ENCODE results near the gene SCART1. TPM values are rescaled to one million over a fixed set of nuclear protein-coding genes. Genes with fewer than 3 reads are reported as not detected.

Gene SCART1
- total RNA-seq, 1 experiment from 2014 or later = 3.7 TPM

GRCh38 chr10:133461027-133461426 is 7.3 kb downstream of the SCART1 start:
- POLR2A ChIA-PET = no interaction called here
- H3K4me2 ChIP-seq (ENCODE audit: low read length) = no peak overlapping the region
- no peaks in the 10 kb centered on the region for H4K20me1 ChIP-seq (ENCODE audit: insufficient read depth)
- RAD21 ChIA-PET (ENCODE audit: low non-redundant PET in 1 of 2, low total read pairs in 2 of 2, uncharacterized antibody in 2 of 2, unreplicated experiment in 2 of 2) = no interaction called here
- H3K9ac ChIP-seq (ENCODE audit: low read length) = no peak overlapping the region
- H3K9me3 ChIP-seq (ENCODE audit: control insufficient read depth in 1 of 2, insufficient read depth in 1 of 2, low read depth in 1 of 2, low read length in 2 of 2) = no peaks in the 10 kb centered on the region
- no peaks in the 10 kb centered on the region for H3K36me3 ChIP-seq (ENCODE audit: control insufficient read depth in 1 of 2, insufficient read depth in 2 of 2, low read length in 2 of 2)
- DNase-seq (ENCODE audit: low read depth, low spot score) (no peak), ATAC-seq (no peak)
- CTCF ChIA-PET = no interaction called here
- no peaks in the 10 kb centered on the region for H3K4me1 ChIP-seq (ENCODE audit: control insufficient read depth in 1 of 2, insufficient read depth in 2 of 2, low read length in 2 of 2)
- BruUV-seq (replicated peaks) = no TSS peak
- intact Hi-C loops (cut with micrococcal nuclease) = no loop called here
- H3K79me2 ChIP-seq (ENCODE audit: insufficient read depth, low read length) = no peaks in the 10 kb centered on the region
- no peak overlapping the region for H2AFZ ChIP-seq (ENCODE audit: low read depth, low read length, poor library complexity, severe bottlenecking)
- TF ChIP-seq EZH2phosphoT487 (IDR thresholded peaks at IDR 0.05; ENCODE audit: borderline replicate concordance) = no peak
- no peak for TF ChIP-seq EZH2 (IDR thresholded peaks at IDR 0.05)
- no peak for TF ChIP-seq MAX (IDR thresholded peaks at IDR 0.05)
- no peak for TF ChIP-seq ELF1 (IDR thresholded peaks at IDR 0.05; ENCODE audit: borderline replicate concordance, low read depth)
- TF ChIP-seq ZFX (IDR thresholded peaks at IDR 0.05) = no peak
- no peak for TF ChIP-seq EGR1 (IDR thresholded peaks at IDR 0.05; ENCODE audit: low read depth)
- no peak for TF ChIP-seq SP1 (IDR thresholded peaks at IDR 0.05; ENCODE audit: low read depth)
- TF ChIP-seq ZNF274 (IDR thresholded peaks at IDR 0.05; ENCODE audit: low read depth, low read length) = no peak
- no peak for TF ChIP-seq YY1 (IDR thresholded peaks at IDR 0.05; ENCODE audit: extremely low read depth, insufficient replicate concordance, low read depth, low read length)
- no peak for TF ChIP-seq SIN3A (IDR thresholded peaks at IDR 0.05; ENCODE audit: low read depth)
- no peak overlapping the region for H3K27ac ChIP-seq (ENCODE audit: low read depth, low read length)
- no peaks in the 10 kb centered on the region for H3K27me3 ChIP-seq (ENCODE audit: insufficient read depth, low read length)
- no peaks in the 10 kb centered on the region for H3K9me2 ChIP-seq (ENCODE audit: insufficient read depth)
- no peak overlapping the region for H3K4me3 ChIP-seq (replicated peaks in 1 of 2; ENCODE audit: low read depth in 1 of 2, low read length in 2 of 2)

- H3K27me3 ChIP-seq (ENCODE audit: insufficient read depth, low read length) = no peaks in the 10 kb centered on the region
- H3K36me3 ChIP-seq (ENCODE audit: control insufficient read depth in 1 of 2, insufficient read depth in 2 of 2, low read length in 2 of 2) = no peaks in the 10 kb centered on the region
- H3K4me1 ChIP-seq (ENCODE audit: control insufficient read depth in 1 of 2, insufficient read depth in 2 of 2, low read length in 2 of 2) = no peaks in the 10 kb centered on the region
- H3K9me3 ChIP-seq (ENCODE audit: control insufficient read depth in 1 of 2, insufficient read depth in 1 of 2, low read depth in 1 of 2, low read length in 2 of 2) = no peaks in the 10 kb centered on the region
- no peak overlapping the region for H3K9ac ChIP-seq (ENCODE audit: low read length)
- intact Hi-C loops (cut with micrococcal nuclease) = no loop called here
- no peak overlapping the region for H3K4me3 ChIP-seq (replicated peaks in 1 of 2; ENCODE audit: low read depth in 1 of 2, low read length in 2 of 2)
- no peak overlapping the region for H3K4me2 ChIP-seq (ENCODE audit: low read length)
- no peak overlapping the region for H3K27ac ChIP-seq (ENCODE audit: low read depth, low read length)
- ChIA-PET RAD21 (ENCODE audit: low non-redundant PET in 1 of 2, low total read pairs in 2 of 2, uncharacterized antibody in 2 of 2, unreplicated experiment in 2 of 2) (no interaction called here), POLR2A (no interaction called here), CTCF (no interaction called here)
- no peak for ATAC-seq
- no peaks in the 10 kb centered on the region for H4K20me1 ChIP-seq (ENCODE audit: insufficient read depth)
- H2AFZ ChIP-seq (ENCODE audit: low read depth, low read length, poor library complexity, severe bottlenecking) = no peak overlapping the region
- no TSS peak for BruUV-seq (replicated peaks)
- TF ChIP-seq ZBTB33 (IDR thresholded peaks at IDR 0.05; ENCODE audit: extremely low read depth, insufficient replicate concordance, low read length) (no peak), ELF1 (IDR thresholded peaks at IDR 0.05; ENCODE audit: borderline replicate concordance, low read depth) (no peak), TCF7L2 (IDR thresholded peaks at IDR 0.05; ENCODE audit: borderline replicate concordance, extremely low read depth, insufficient read depth, insufficient read length) (no peak), REST (IDR thresholded peaks at IDR 0.05; ENCODE audit: low read depth) (no peak), ATF3 (IDR thresholded peaks at IDR 0.05) (no peak), SIN3A (IDR thresholded peaks at IDR 0.05; ENCODE audit: low read depth) (no peak), POLR2A (IDR thresholded peaks at IDR 0.05; ENCODE audit: borderline replicate concordance, extremely low read depth, insufficient read depth, insufficient read length) (no peak), YY1 (IDR thresholded peaks at IDR 0.05; ENCODE audit: extremely low read depth, insufficient replicate concordance, low read depth, low read length) (no peak)
- H3K79me2 ChIP-seq (ENCODE audit: insufficient read depth, low read length) = no peaks in the 10 kb centered on the region
- no peaks in the 10 kb centered on the region for H3K9me2 ChIP-seq (ENCODE audit: insufficient read depth)
- no peak for DNase-seq (ENCODE audit: low read depth, low spot score)
These were observed 8.1 kb downstream of the SCART1 start for GRCh38 chr10:133461841-133462240.

Measured in HCT116 (cell line).